ENCODE results near the gene PXK.

- TF ChIP-seq POLR2A (IDR thresholded peaks at IDR 0.05; ENCODE audit: low read length) = no peak
- no peak for TF ChIP-seq GATA1 (IDR thresholded peaks at IDR 0.05; ENCODE audit: low read depth, low read length)
These were observed 19.2 kb downstream of the PXK start for GRCh38 chr3:58351920-58352319.

All from erythroblast (primary cell).